Measurements from ENCODE around the gene LUC7L2. TPM values are rescaled to one million over a fixed set of nuclear protein-coding genes. Genes with fewer than 3 reads are reported as not detected.

Gene LUC7L2
- polyA plus RNA-seq, 1 donor (not counting 4 experiments of a cell fraction or from before 2014, with no cell fraction given): 52.7 TPM

GRCh38 chr7:139396323-139396951 is 36.7 kb downstream of the LUC7L2 start:
- no peaks in the 10 kb centered on the region for H4K20me1 ChIP-seq (ENCODE audit: control insufficient read depth, extremely low read depth, insufficient read depth, low read length)
- TF ChIP-seq EZH2 (IDR thresholded peaks at IDR 0.05; ENCODE audit: low read length) (no peak), CTCF (optimal IDR thresholded peaks at IDR 0.05 in 1 of 3, IDR thresholded peaks at IDR 0.05 in 1 of 3, conservative IDR thresholded peaks at IDR 0.05 in 1 of 3; ENCODE audit: extremely low read depth in 1 of 3, insufficient read depth in 2 of 3, low read length in 3 of 3) (no peak)
- H3K27me3 ChIP-seq (ENCODE audit: control insufficient read depth, extremely low read depth, insufficient read depth, low read length): no peaks in the 10 kb centered on the region
- no peak overlapping the region for H3K4me2 ChIP-seq (ENCODE audit: control insufficient read depth, extremely low read depth, insufficient read depth, low read depth, low read length)
- dilution Hi-C loops (cut with MboI; ENCODE audit: extremely low pct_ligation_motif_present, low sequenced_read_pairs): no loop called here
- H3K4me3 ChIP-seq (ENCODE audit: control insufficient read depth in 2 of 3, extremely low read depth in 1 of 3, insufficient read depth in 2 of 3, low read depth in 1 of 3, low read length in 3 of 3): no peak overlapping the region
- DNase-seq (ENCODE audit: low read depth, low spot score): no peak
- no peak for FAIRE-seq
- H3K27ac ChIP-seq (ENCODE audit: control insufficient read depth, insufficient read depth, low read length): no peak overlapping the region
- H3K9me3 ChIP-seq (ENCODE audit: control insufficient read depth, low read depth, low read length): no peaks in the 10 kb centered on the region
- peaks cover 1 to 3% of the 10 kb centered on the region in 2 experiments for H3K36me3 ChIP-seq (ENCODE audit: control insufficient read depth in 2 of 2, extremely low read depth in 1 of 2, insufficient read depth in 2 of 2, low read length in 2 of 2)
- peaks cover 6% of the 10 kb centered on the region for H3K4me1 ChIP-seq (ENCODE audit: control insufficient read depth, extremely low read depth, insufficient read depth, low read length)
- no peak overlapping the region for H2AFZ ChIP-seq (ENCODE audit: control insufficient read depth, low read length)
- H3K9me1 ChIP-seq (ENCODE audit: control insufficient read depth, extremely low read depth, insufficient read depth, low read length): no peaks in the 10 kb centered on the region
- no peak overlapping the region for H3K9ac ChIP-seq (ENCODE audit: control insufficient read depth, extremely low read depth, insufficient read depth, low read length)
- H3K79me2 ChIP-seq (ENCODE audit: control insufficient read depth, insufficient read depth, low read length): peaks cover 50% of the 10 kb centered on the region

- no peaks in the 10 kb centered on the region for H3K9me1 ChIP-seq (ENCODE audit: control insufficient read depth, extremely low read depth, insufficient read depth, low read length)
- H3K36me3 ChIP-seq (ENCODE audit: control insufficient read depth in 2 of 2, extremely low read depth in 1 of 2, insufficient read depth in 2 of 2, low read length in 2 of 2): peaks cover 7% of the 10 kb centered on the region in 2 experiments
- H3K27me3 ChIP-seq (ENCODE audit: control insufficient read depth, extremely low read depth, insufficient read depth, low read length): no peaks in the 10 kb centered on the region
- TF ChIP-seq EZH2 (IDR thresholded peaks at IDR 0.05; ENCODE audit: low read length) (no peak), CTCF (optimal IDR thresholded peaks at IDR 0.05 in 1 of 3, IDR thresholded peaks at IDR 0.05 in 1 of 3, conservative IDR thresholded peaks at IDR 0.05 in 1 of 3; ENCODE audit: extremely low read depth in 1 of 3, insufficient read depth in 2 of 3, low read length in 3 of 3) (no peak)
- no peak overlapping the region for H3K27ac ChIP-seq (ENCODE audit: control insufficient read depth, insufficient read depth, low read length)
- no peak overlapping the region for H3K4me2 ChIP-seq (ENCODE audit: control insufficient read depth, extremely low read depth, insufficient read depth, low read depth, low read length)
- H3K9ac ChIP-seq (ENCODE audit: control insufficient read depth, extremely low read depth, insufficient read depth, low read length): no peak overlapping the region
- dilution Hi-C loops (cut with MboI; ENCODE audit: extremely low pct_ligation_motif_present, low sequenced_read_pairs): no loop called here
- H3K4me3 ChIP-seq (ENCODE audit: control insufficient read depth in 2 of 3, extremely low read depth in 1 of 3, insufficient read depth in 2 of 3, low read depth in 1 of 3, low read length in 3 of 3): no peak overlapping the region
- DNase-seq (ENCODE audit: low read depth, low spot score): no peak
- H3K9me3 ChIP-seq (ENCODE audit: control insufficient read depth, low read depth, low read length): no peaks in the 10 kb centered on the region
- H3K79me2 ChIP-seq (ENCODE audit: control insufficient read depth, insufficient read depth, low read length): peaks cover 42% of the 10 kb centered on the region
- peaks cover 6% of the 10 kb centered on the region for H3K4me1 ChIP-seq (ENCODE audit: control insufficient read depth, extremely low read depth, insufficient read depth, low read length)
- H2AFZ ChIP-seq (ENCODE audit: control insufficient read depth, low read length): no peak overlapping the region
- FAIRE-seq: no peak
- no peaks in the 10 kb centered on the region for H4K20me1 ChIP-seq (ENCODE audit: control insufficient read depth, extremely low read depth, insufficient read depth, low read length)
Measured at GRCh38 chr7:139397192-139397591, 37.5 kb downstream of the LUC7L2 start.
